ENCODE data around the gene RBM18. TPM values are rescaled to one million over a fixed set of nuclear protein-coding genes. Genes with fewer than 3 reads are reported as not detected.

Gene RBM18
- total RNA-seq, 2 experiments from 2014 or later, result 20.9 to 23.4 TPM

GRCh38 chr9:122215663-122216062, 49.0 kb downstream of the RBM18 start:
- H3K4me1 Mint-ChIP-seq, result peaks cover 18% of the 10 kb centered on the region
- ATAC-seq (ENCODE audit: low read depth) (no peak), DNase-seq (no peak)
- no peaks in the 10 kb centered on the region for H3K36me3 Mint-ChIP-seq
- POLR2A ChIA-PET, result no interaction called here
- no peak overlapping the region for H3K4me3 Mint-ChIP-seq
- H3K9me3 Mint-ChIP-seq, result no peaks in the 10 kb centered on the region
- no peak overlapping the region for H3K27ac Mint-ChIP-seq
- H3K27me3 Mint-ChIP-seq, result peaks cover 88% of the 10 kb centered on the region

GRCh38 chr9:122214507-122214906, 50.1 kb downstream of the RBM18 start:
- DNase-seq (no peak), ATAC-seq (ENCODE audit: low read depth) (no peak)
- no peaks in the 10 kb centered on the region for H3K9me3 Mint-ChIP-seq
- H3K4me1 Mint-ChIP-seq, result peaks cover 18% of the 10 kb centered on the region
- peaks cover 80% of the 10 kb centered on the region for H3K27me3 Mint-ChIP-seq
- no peak overlapping the region for H3K27ac Mint-ChIP-seq
- POLR2A ChIA-PET, result interaction anchor here (1.0 to 1.5 kb wide), 3 partner anchors 27 to 56 kb away, joined by 3 to 4 read pairs (median 3); partner anchors contain the start of genes MRRF and RBM18
- peak overlapping the region; percentile 57 for H3K4me3 Mint-ChIP-seq
- H3K36me3 Mint-ChIP-seq, result no peaks in the 10 kb centered on the region

GRCh38 chr9:122213589-122214413, 50.8 kb downstream of the RBM18 start:
- Mint-ChIP-seq H3K4me3 (peak overlapping the region; percentile 59), H3K9me3 (no peaks in the 10 kb centered on the region), H3K27ac (no peak overlapping the region), H3K4me1 (peaks cover 13% of the 10 kb centered on the region), H3K27me3 (peaks cover 73% of the 10 kb centered on the region), H3K36me3 (no peaks in the 10 kb centered on the region)
- peak; percentile 85 for ATAC-seq (ENCODE audit: low read depth)
- POLR2A ChIA-PET, result interaction anchor here (1.0 to 1.5 kb wide), 3 partner anchors 26 to 55 kb away, joined by 3 to 4 read pairs (median 3); partner anchors contain the start of genes MRRF and RBM18
- peak; percentile 79 for DNase-seq

GRCh38 chr9:122213102-122213588, 51.5 kb downstream of the RBM18 start:
- DNase-seq (no peak), ATAC-seq (ENCODE audit: low read depth) (no peak)
- POLR2A ChIA-PET, result interaction anchor here (1.3 to 1.5 kb wide), 2 partner anchors 52 to 54 kb away, joined by 3 to 4 read pairs; partner anchors contain the start of genes MRRF and RBM18
- Mint-ChIP-seq H3K27me3 (peaks cover 66% of the 10 kb centered on the region), H3K27ac (no peak overlapping the region), H3K4me3 (peak overlapping the region; percentile 44), H3K36me3 (no peaks in the 10 kb centered on the region), H3K4me1 (peaks cover 6% of the 10 kb centered on the region), H3K9me3 (no peaks in the 10 kb centered on the region)

GRCh38 chr9:122212473-122213004, 52.1 kb downstream of the RBM18 start:
- H3K4me3 Mint-ChIP-seq, result peak overlapping the region; percentile 44
- ATAC-seq (ENCODE audit: low read depth) (no peak), DNase-seq (no peak)
- H3K27me3 Mint-ChIP-seq, result peaks cover 60% of the 10 kb centered on the region
- H3K36me3 Mint-ChIP-seq, result no peaks in the 10 kb centered on the region
- H3K27ac Mint-ChIP-seq, result no peak overlapping the region
- POLR2A ChIA-PET, result no interaction called here
- peaks cover 4% of the 10 kb centered on the region for H3K4me1 Mint-ChIP-seq
- H3K9me3 Mint-ChIP-seq, result no peaks in the 10 kb centered on the region

GRCh38 chr9:122209451-122209850, 55.2 kb downstream of the RBM18 start:
- Mint-ChIP-seq H3K27me3 (peaks cover 35% of the 10 kb centered on the region), H3K27ac (no peak overlapping the region)

GRCh38 chr9:122207096-122207495, 57.5 kb downstream of the RBM18 start:
- Mint-ChIP-seq H3K27ac (no peak overlapping the region), H3K4me1 (no peaks in the 10 kb centered on the region), H3K27me3 (peaks cover 15% of the 10 kb centered on the region), H3K4me3 (no peak overlapping the region), H3K9me3 (no peaks in the 10 kb centered on the region), H3K36me3 (no peaks in the 10 kb centered on the region)
- no peak for DNase-seq
- no peak for ATAC-seq (ENCODE audit: low read depth)
- POLR2A ChIA-PET, result no interaction called here

More at GRCh38 chr9:122209451-122209850, 55.2 kb downstream of the RBM18 start:
- DNase-seq, result no peak
- ATAC-seq (ENCODE audit: low read depth), result no peak
- POLR2A ChIA-PET, result no interaction called here
- Mint-ChIP-seq H3K9me3 (no peaks in the 10 kb centered on the region), H3K4me1 (peaks cover 3% of the 10 kb centered on the region), H3K36me3 (no peaks in the 10 kb centered on the region), H3K4me3 (no peak overlapping the region)

- POLR2A ChIA-PET, result no interaction called here
- Mint-ChIP-seq H3K4me3 (no peak overlapping the region), H3K36me3 (no peaks in the 10 kb centered on the region), H3K4me1 (no peaks in the 10 kb centered on the region), H3K9me3 (no peaks in the 10 kb centered on the region), H3K27me3 (peaks cover 8% of the 10 kb centered on the region), H3K27ac (no peak overlapping the region)
- DNase-seq (no peak), ATAC-seq (ENCODE audit: low read depth) (no peak)
Observed at GRCh38 chr9:122206118-122207046, 58.3 kb downstream of the RBM18 start.

GRCh38 chr9:122205176-122205575, 59.5 kb downstream of the RBM18 start:
- ATAC-seq (ENCODE audit: low read depth), result no peak
- no peak for DNase-seq
- Mint-ChIP-seq H3K27me3 (peaks cover 2% of the 10 kb centered on the region), H3K9me3 (no peaks in the 10 kb centered on the region), H3K36me3 (no peaks in the 10 kb centered on the region), H3K27ac (no peak overlapping the region), H3K4me1 (no peaks in the 10 kb centered on the region), H3K4me3 (no peak overlapping the region)
- POLR2A ChIA-PET, result no interaction called here

- no peak overlapping the region for H3K4me3 Mint-ChIP-seq
- no peaks in the 10 kb centered on the region for H3K36me3 Mint-ChIP-seq
- H3K27ac Mint-ChIP-seq, result no peak overlapping the region
- DNase-seq, result no peak
- H3K4me1 Mint-ChIP-seq, result no peaks in the 10 kb centered on the region
- no peaks in the 10 kb centered on the region for H3K9me3 Mint-ChIP-seq
- ATAC-seq (ENCODE audit: low read depth), result no peak
- POLR2A ChIA-PET, result no interaction called here
- H3K27me3 Mint-ChIP-seq, result peaks cover 1% of the 10 kb centered on the region
Observed at GRCh38 chr9:122204491-122204890, 60.1 kb downstream of the RBM18 start.

GRCh38 chr9:122204055-122204454, 60.6 kb downstream of the RBM18 start:
- DNase-seq (no peak), ATAC-seq (ENCODE audit: low read depth) (no peak)
- no peaks in the 10 kb centered on the region for H3K9me3 Mint-ChIP-seq
- no peak overlapping the region for H3K4me3 Mint-ChIP-seq
- H3K36me3 Mint-ChIP-seq, result no peaks in the 10 kb centered on the region
- H3K27me3 Mint-ChIP-seq, result peaks cover 1% of the 10 kb centered on the region
- no peaks in the 10 kb centered on the region for H3K4me1 Mint-ChIP-seq
- POLR2A ChIA-PET, result no interaction called here
- H3K27ac Mint-ChIP-seq, result no peak overlapping the region

GRCh38 chr9:122202111-122202510, 62.5 kb downstream of the RBM18 start:
- H3K4me1 Mint-ChIP-seq, result no peaks in the 10 kb centered on the region
- peaks cover 6% of the 10 kb centered on the region for H3K27me3 Mint-ChIP-seq
- H3K36me3 Mint-ChIP-seq, result no peaks in the 10 kb centered on the region
- POLR2A ChIA-PET, result no interaction called here
- H3K27ac Mint-ChIP-seq, result no peak overlapping the region
- H3K4me3 Mint-ChIP-seq, result no peak overlapping the region
- no peak for DNase-seq
- no peak for ATAC-seq (ENCODE audit: low read depth)
- H3K9me3 Mint-ChIP-seq, result no peaks in the 10 kb centered on the region

- POLR2A ChIA-PET, result no interaction called here
- no peak for DNase-seq
- H3K27me3 Mint-ChIP-seq, result peaks cover 10% of the 10 kb centered on the region
- H3K4me3 Mint-ChIP-seq, result no peak overlapping the region
- ATAC-seq (ENCODE audit: low read depth), result no peak
- no peaks in the 10 kb centered on the region for H3K36me3 Mint-ChIP-seq
- no peaks in the 10 kb centered on the region for H3K4me1 Mint-ChIP-seq
- no peaks in the 10 kb centered on the region for H3K9me3 Mint-ChIP-seq
- no peak overlapping the region for H3K27ac Mint-ChIP-seq
Observed at GRCh38 chr9:122201641-122202040, 63.0 kb downstream of the RBM18 start.

Measured in activated naive CD8-positive, alpha-beta T cell treated with anti-CD3 and anti-CD28 coated beads, Interleukin-2, amount 10 ng/mL, durations not matched to agents 7 days and 5 days (primary cell).